LNCaP clone FGC (cell line): Measurements from ENCODE around the gene IPPK.

Source experiments
- DNase-seq: peaks from one replicate; pipeline ENCODE4 v3.0.0-alpha.2; 2011; ENCODE audit warnings: low read depth
- H3K4me3 ChIP-seq: 2 replicates; pipeline ENCODE4 v1.5.1; 2011; ENCODE audit warnings: mild to moderate bottlenecking, low read depth, low read length, control low read depth
- CTCF ChIP-seq: IDR thresholded peaks from 2 replicates; pipeline ENCODE4 v1.5.1; 2012; ENCODE audit warnings: mild to moderate bottlenecking; ENCODE audit not compliant: control insufficient read depth, insufficient read depth; ENCODE audit errors: extremely low read depth

IPPK gene

GRCh38 chr9:92696619-92697018 is 26.7 kb upstream of the IPPK start:
- no peak for DNase-seq
- no peak overlapping the region for H3K4me3 ChIP-seq
- no peak for TF ChIP-seq CTCF

- DNase-seq, result no peak
- TF ChIP-seq CTCF, result no peak
- H3K4me3 ChIP-seq, result no peak overlapping the region
These were observed 17.0 kb upstream of the IPPK start for GRCh38 chr9:92686954-92687353.

- no peak for TF ChIP-seq CTCF
- DNase-seq, result no peak
- no peak overlapping the region for H3K4me3 ChIP-seq
These were observed 15.1 kb upstream of the IPPK start for GRCh38 chr9:92685022-92685421.

GRCh38 chr9:92682269-92682668 is 12.3 kb upstream of the IPPK start:
- DNase-seq, result no peak
- no peak overlapping the region for H3K4me3 ChIP-seq
- TF ChIP-seq CTCF, result no peak

- DNase-seq, result no peak
- H3K4me3 ChIP-seq, result no peak overlapping the region
- no peak for TF ChIP-seq CTCF
These were observed 10.5 kb upstream of the IPPK start for GRCh38 chr9:92680166-92681119.

- DNase-seq, result no peak
- no peak for TF ChIP-seq CTCF
- no peak overlapping the region for H3K4me3 ChIP-seq
These were observed 9.7 kb upstream of the IPPK start for GRCh38 chr9:92679413-92680165.
